Motor neuron (in vitro differentiated cells): Measurements from ENCODE around the gene KIAA1958. TPM values are rescaled to one million over a fixed set of nuclear protein-coding genes. Genes with fewer than 3 reads are reported as not detected.

Source experiments
- ATAC-seq, 8 experiments: fragments of 200-7000 bp; cut with Tn5 transposase; replicated peaks in 6 of 8; 2 replicates each; pipeline ENCODE4 v1.8.0; 2021; ENCODE audit warnings: mild to moderate bottlenecking in 8 of 8, moderate library complexity in 8 of 8
- H3K27ac ChIP-seq, 2 donors: fragments of 250-450 bp; sonication (Bioruptor Pico); 2 replicates each; pipeline ENCODE4 v1.9.0; 2021; ENCODE audit warnings: antibody characterized with exemption in 2 of 2, mild to moderate bottlenecking in 2 of 2, moderate library complexity in 1 of 2
- H3K4me1 ChIP-seq, 2 donors: fragments of 250-450 bp; sonication (Bioruptor Pico); replicated peaks in 1 of 2; 2 replicates each; pipeline ENCODE4 v1.6.1; 2021; ENCODE audit warnings: antibody characterized with exemption in 2 of 2, mild to moderate bottlenecking in 2 of 2, moderate library complexity in 1 of 2
- H3K4me3 ChIP-seq, 5 donors: fragments of 250-450 bp; sonication (Bioruptor Pico); 2 replicates each; pipeline ENCODE4 v1.9.0; 2021; ENCODE audit warnings: antibody characterized with exemption in 5 of 5, mild to moderate bottlenecking in 5 of 5, moderate library complexity in 4 of 5
- WGBS, 10 experiments: fragments of 450-650 bp; shearing (Covaris generic); methylation state at CpG; one replicate each; pipeline ENCODE4 v1.0.0; 2022; 5-methylcytosine and 5-hydroxymethylcytosine counted together
- in situ Hi-C, 9 experiments: fragments of 400-800 bp; cut with MboI; loops; one replicate each; pipeline ENCODE4 v1.15.0; 2021; ENCODE audit warnings: low sequenced_read_pairs in 9 of 9, low pct_unique_long_range_greater_than_20kb in 2 of 9; ENCODE audit not compliant: unreplicated experiment in 9 of 9
- total RNA-seq, 8 experiments: library from RNA; unstranded; fragments of 300-600 nt; gene quantifications; 2 replicates each; pipeline versions ENCODE4 v1.2.3 to v1.2.4, GENCODE V29; 2022

Gene KIAA1958
- total RNA-seq, 8 experiments from 2014 or later = 14.5 to 231 (median 29.0) TPM

GRCh38 chr9:112555101-112555643, 68.5 kb downstream of the KIAA1958 start:
- Histone ChIP-seq H3K4me3 (no peak overlapping the region), H3K4me1 (peaks cover 6 to 25% of the 10 kb centered on the region in 2 donors), H3K27ac (no peak overlapping the region)
- in situ Hi-C loops = no loop called here
- ATAC-seq = peak in 1 of 8 experiments; percentile 15
- 90 to 100% (median 100%) methylated on average over 1 to 3 of the region's 3 CpGs; no CpG with 5 or more reads in 4 of the 10 experiments for WGBS, 10 experiments

- no peak overlapping the region for H3K4me3 ChIP-seq
- peaks cover 3 to 22% of the 10 kb centered on the region in 2 donors for H3K4me1 ChIP-seq
- ATAC-seq = no peak
- H3K27ac ChIP-seq = no peak overlapping the region
- in situ Hi-C loops = no loop called here
- WGBS, 10 experiments = 88 to 100% (median 100%) methylated on average over 2 to 6 of the region's 9 CpGs; no CpG with 5 or more reads in 2 of the 10 experiments
Measured at GRCh38 chr9:112555844-112556482, 69.3 kb downstream of the KIAA1958 start.

- H3K4me3 ChIP-seq = no peak overlapping the region
- 0 to 100% (median 80%) methylated on average over 1 to 6 of the region's 6 CpGs; no CpG with 5 or more reads in 1 of the 10 experiments for WGBS, 10 experiments
- in situ Hi-C loops = no loop called here
- no peak overlapping the region for H3K27ac ChIP-seq
- peaks cover 1 to 15% of the 10 kb centered on the region in 2 donors for H3K4me1 ChIP-seq
- peak in 4 of 8 experiments; percentile 15 to 81 (median 71) for ATAC-seq
Measured at GRCh38 chr9:112556497-112557442, 70.1 kb downstream of the KIAA1958 start.

- 0 to 80% (median 20%) methylated on average over 1 of the region's 1 CpG; no CpG with 5 or more reads in 5 of the 10 experiments for WGBS, 10 experiments
- in situ Hi-C loops = no loop called here
- Histone ChIP-seq H3K4me3 (no peak overlapping the region), H3K4me1 (peaks cover 0 to 13% of the 10 kb centered on the region in 2 donors), H3K27ac (no peak overlapping the region)
- ATAC-seq = peak in 2 of 8 experiments; percentile 9 to 75
Measured at GRCh38 chr9:112558476-112558875, 71.8 kb downstream of the KIAA1958 start.

GRCh38 chr9:112558978-112559377, 72.4 kb downstream of the KIAA1958 start:
- H3K4me3 ChIP-seq = no peak overlapping the region
- in situ Hi-C loops = no loop called here
- peaks cover 0 to 13% of the 10 kb centered on the region in 2 donors for H3K4me1 ChIP-seq
- ATAC-seq = peak in 3 of 8 experiments; percentile 4 to 16 (median 4)
- H3K27ac ChIP-seq = no peak overlapping the region
- 0 to 100% (median 56%) methylated on average over 1 to 2 of the region's 2 CpGs; no CpG with 5 or more reads in 3 of the 10 experiments for WGBS, 10 experiments

GRCh38 chr9:112559629-112560413, 73.2 kb downstream of the KIAA1958 start:
- WGBS, 10 experiments = 41 to 100% (median 89%) methylated on average over 1 to 5 of the region's 5 CpGs
- Histone ChIP-seq H3K4me1 (peaks cover 0 to 13% of the 10 kb centered on the region in 2 donors), H3K27ac (no peak overlapping the region), H3K4me3 (no peak overlapping the region)
- ATAC-seq = no peak
- in situ Hi-C loops = no loop called here

GRCh38 chr9:112562235-112562958, 75.8 kb downstream of the KIAA1958 start:
- in situ Hi-C loops = no loop called here
- Histone ChIP-seq H3K4me3 (no peak overlapping the region), H3K27ac (no peak overlapping the region), H3K4me1 (peaks cover 0 to 13% of the 10 kb centered on the region in 2 donors)
- ATAC-seq = peak in 3 of 8 experiments; percentile 83 to 94 (median 84)
- 50 to 100% (median 76%) methylated on average over 1 to 3 of the region's 4 CpGs; no CpG with 5 or more reads in 1 of the 10 experiments for WGBS, 10 experiments

- Histone ChIP-seq H3K4me3 (no peak overlapping the region), H3K4me1 (peaks cover 20 to 24% of the 10 kb centered on the region in 2 donors), H3K27ac (no peak overlapping the region)
- peak in 3 of 8 experiments; percentile 21 to 48 (median 27) for ATAC-seq
- in situ Hi-C loops = no loop called here
- 0 to 100% (median 92%) methylated on average over 1 to 2 of the region's 2 CpGs; no CpG with 5 or more reads in 1 of the 10 experiments for WGBS, 10 experiments
Measured at GRCh38 chr9:112569186-112569585, 82.6 kb downstream of the KIAA1958 start.

GRCh38 chr9:112570671-112571167, 84.1 kb downstream of the KIAA1958 start:
- no peak overlapping the region for H3K27ac ChIP-seq
- in situ Hi-C loops = no loop called here
- peak; percentile 36 to 71 (median 55) for ATAC-seq

GRCh38 chr9:112571624-112572355, 85.2 kb downstream of the KIAA1958 start:
- Histone ChIP-seq H3K4me1 (peaks cover 20 to 26% of the 10 kb centered on the region in 2 donors), H3K4me3 (no peak overlapping the region), H3K27ac (no peak overlapping the region)
- ATAC-seq = peak in 4 of 8 experiments; percentile 16 to 37 (median 28)
- 67 to 89% (median 74%) methylated on average over 3 to 9 of the region's 9 CpGs; no CpG with 5 or more reads in 1 of the 10 experiments for WGBS, 10 experiments
- in situ Hi-C loops = no loop called here

More at GRCh38 chr9:112570671-112571167, 84.1 kb downstream of the KIAA1958 start:
- Histone ChIP-seq H3K4me3 (no peak overlapping the region), H3K4me1 (peaks cover 20 to 26% of the 10 kb centered on the region in 2 donors)
- WGBS, 10 experiments = 65 to 100% (median 80%) methylated on average over 1 to 6 of the region's 6 CpGs; no CpG with 5 or more reads in 4 of the 10 experiments

- 0 to 100% (median 83%) methylated on average over 1 of the region's 3 CpGs; no CpG with 5 or more reads in 5 of the 10 experiments for WGBS, 10 experiments
- in situ Hi-C loops = no loop called here
Measured at GRCh38 chr9:112572416-112572815, 85.8 kb downstream of the KIAA1958 start.

More at GRCh38 chr9:112572416-112572815, 85.8 kb downstream of the KIAA1958 start:
- no peak for ATAC-seq
- peaks cover 20 to 26% of the 10 kb centered on the region in 2 donors for H3K4me1 ChIP-seq
- no peak overlapping the region for H3K4me3 ChIP-seq
- no peak overlapping the region for H3K27ac ChIP-seq
